ENCODE results near the gene NEDD8. TPM values are rescaled to one million over a fixed set of nuclear protein-coding genes. Genes with fewer than 3 reads are reported as not detected.

Gene NEDD8
- total RNA-seq, 2 donors from 2014 or later = 28.7 to 77.6 TPM

DNA sequence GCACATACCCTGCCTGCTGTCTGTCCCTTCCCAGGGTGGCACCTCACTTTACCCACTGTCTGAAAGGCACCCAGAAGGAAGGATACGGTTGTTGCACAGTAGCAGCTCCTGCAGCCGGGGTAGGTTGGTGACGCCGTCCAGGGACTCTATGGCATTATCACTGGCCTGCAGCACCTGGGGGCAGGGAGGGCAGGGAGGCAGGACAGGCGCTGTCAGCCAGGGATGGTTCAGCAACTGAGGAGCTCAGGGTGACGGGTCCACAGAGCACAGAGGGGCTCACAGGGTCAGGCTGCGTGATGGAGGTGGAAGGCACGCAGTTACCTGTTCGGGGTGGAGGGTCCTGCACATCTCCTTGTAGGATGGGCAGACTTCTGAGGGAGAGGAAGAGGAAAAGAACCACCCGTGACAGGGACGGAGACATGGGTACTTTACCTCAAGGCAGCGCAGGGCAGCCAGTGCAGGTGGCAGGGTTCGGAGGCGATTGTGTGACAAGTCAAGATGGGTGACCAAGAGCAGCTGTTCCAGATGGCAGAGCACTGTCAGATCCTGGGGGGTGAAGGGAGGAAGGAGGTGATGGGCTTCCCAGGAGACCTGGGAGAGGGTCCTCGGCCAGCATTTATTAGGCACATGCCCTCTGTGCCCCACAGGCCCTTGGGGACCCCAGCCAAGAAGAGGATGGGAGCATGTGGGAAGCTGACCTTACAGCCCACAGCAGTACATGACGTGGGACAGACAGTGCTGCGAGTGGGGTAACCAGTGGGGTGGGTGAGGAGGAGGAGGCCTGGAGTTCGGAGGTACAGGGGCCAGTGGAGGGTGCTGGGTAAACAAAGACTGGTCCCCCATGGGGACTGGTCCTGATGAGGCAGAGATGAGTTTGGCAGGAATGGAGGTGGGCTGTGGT, 34.4 kb upstream of the NEDD8 start:
- TF ChIP-seq POLR2A (IDR thresholded peaks at IDR 0.05) (no peak), CTCF (IDR thresholded peaks at IDR 0.05) (no peak)
- DNase-seq = no peak
- peaks cover 7% of the 10 kb centered on the region for H3K4me1 ChIP-seq
- no peaks in the 10 kb centered on the region for H3K27me3 ChIP-seq
- ATAC-seq = no peak
- H3K27ac ChIP-seq = no peak overlapping the region
- no peaks in the 10 kb centered on the region for H3K9me3 ChIP-seq
- 90% methylated on average over 18 of the region's 18 CpGs for WGBS, 2 donors
- peaks cover 0 to 15% of the 10 kb centered on the region in 2 donors for H3K36me3 ChIP-seq (replicated peaks in 1 of 2; ENCODE audit: insufficient read depth in 1 of 2, low read depth in 2 of 2)
- H3K4me3 ChIP-seq = no peak overlapping the region
- intact Hi-C loops (cut with DNase I) = no loop called here

GRCh38 chr14:24264298-24264697, 32.1 kb upstream of the NEDD8 start:
- intact Hi-C loops (cut with DNase I) = no loop called here
- Histone ChIP-seq H3K4me1 (peaks cover 11% of the 10 kb centered on the region), H3K9me3 (no peaks in the 10 kb centered on the region), H3K27ac (no peak overlapping the region), H3K36me3 (replicated peaks in 1 of 2; ENCODE audit: insufficient read depth in 1 of 2, low read depth in 2 of 2) (peaks cover 0 to 15% of the 10 kb centered on the region in 2 donors), H3K27me3 (no peaks in the 10 kb centered on the region), H3K4me3 (no peak overlapping the region)
- no peak for ATAC-seq
- 90 to 92% methylated on average over 5 to 6 of the region's 6 CpGs for WGBS, 2 donors
- TF ChIP-seq POLR2A (IDR thresholded peaks at IDR 0.05) = no peak
- no peak for TF ChIP-seq CTCF (IDR thresholded peaks at IDR 0.05)
- no peak for DNase-seq

- H3K9me3 ChIP-seq = no peaks in the 10 kb centered on the region
- H3K4me1 ChIP-seq = peaks cover 15% of the 10 kb centered on the region
- H3K4me3 ChIP-seq = no peak overlapping the region
- WGBS, 2 donors = 68% methylated on average over 4 to 6 of the region's 6 CpGs
- no peak for DNase-seq
- no peak for TF ChIP-seq CTCF (IDR thresholded peaks at IDR 0.05)
- TF ChIP-seq POLR2A (IDR thresholded peaks at IDR 0.05) = no peak
- H3K36me3 ChIP-seq (replicated peaks in 1 of 2; ENCODE audit: insufficient read depth in 1 of 2, low read depth in 2 of 2) = peaks cover 0 to 12% of the 10 kb centered on the region in 2 donors
- no peak for ATAC-seq
- intact Hi-C loops (cut with DNase I) = no loop called here
- H3K27ac ChIP-seq = no peak overlapping the region
- H3K27me3 ChIP-seq = no peaks in the 10 kb centered on the region
Observed at GRCh38 chr14:24263848-24264247, 31.7 kb upstream of the NEDD8 start.

- Histone ChIP-seq H3K36me3 (replicated peaks in 1 of 2; ENCODE audit: insufficient read depth in 1 of 2, low read depth in 2 of 2) (peaks cover 0 to 12% of the 10 kb centered on the region in 2 donors), H3K27ac (no peak within 1 kb of the TSS), H3K27me3 (no peaks in the 10 kb centered on the region), H3K4me3 (no peak within 1 kb of the TSS), H3K4me1 (peaks cover 15% of the 10 kb centered on the region), H3K9me3 (no peaks in the 10 kb centered on the region)
- TF ChIP-seq CTCF (IDR thresholded peaks at IDR 0.05) (no peak), POLR2A (IDR thresholded peaks at IDR 0.05) (no peak)
- DNase-seq (no peak), ATAC-seq (no peak)
- intact Hi-C loops (cut with DNase I) = no loop called here
- WGBS, 2 donors = 58 to 87% methylated on average over 11 to 14 of the region's 14 CpGs
Observed at GRCh38 chr14:24262821-24263733, 30.9 kb upstream of the NEDD8 start, which contains the start of gene TGM1. TSS of gene TGM1 (minus strand) at chr14:24263177. CDS start at chr14:24262352, 825 bp downstream.
